ENCODE measurements around the gene ARHGAP45. TPM values are rescaled to one million over a fixed set of nuclear protein-coding genes. Genes with fewer than 3 reads are reported as not detected.
A peak's percentile ranks its signal among the peaks of the same experiment; 100 is the strongest.

ARHGAP45 gene
- total RNA-seq, 3 donors from 2014 or later (not counting 1 experiment from before 2014, with no cell fraction given) = 535 to 601 (median 560) TPM

GRCh38 chr19:1081301-1082164, 14.6 kb downstream of the ARHGAP45 start:
- Mint-ChIP-seq H3K27me3 (ENCODE audit: low read depth in 2 of 2) (no peaks in the 10 kb centered on the region), H3K4me3 (no peak overlapping the region), H3K36me3 (no peaks in the 10 kb centered on the region), H3K9me3 (no peaks in the 10 kb centered on the region), H3K4me1 (peaks cover 12 to 20% of the 10 kb centered on the region in 2 donors), H3K27ac (peak overlapping the region in 1 of 2 donors; percentile 57)
- 96% methylated on average over 58 of the region's 58 CpGs for WGBS (ENCODE audit: insufficient coverage)
- Histone ChIP-seq H3K4me1 (ENCODE audit: control insufficient read depth, insufficient read depth, low read length) (peaks cover 69% of the 10 kb centered on the region), H3K36me3 (ENCODE audit: control insufficient read depth, insufficient read depth, low read length) (peaks cover 82% of the 10 kb centered on the region), H3K27me3 (ENCODE audit: control insufficient read depth, insufficient read depth, low read length) (no peaks in the 10 kb centered on the region), H3K4me3 (ENCODE audit: low read length) (no peak overlapping the region), H3K27ac (ENCODE audit: low read length) (no peak overlapping the region), H3K9me3 (ENCODE audit: control insufficient read depth, insufficient read depth, low read length) (no peaks in the 10 kb centered on the region)
- no peak for ATAC-seq
- DNase-seq = peak in 1 of 2 donors; percentile 23
- no peak for TF ChIP-seq CTCF (IDR thresholded peaks at IDR 0.05)
- intact Hi-C loops (cut with micrococcal nuclease) = no loop called here

GRCh38 chr19:1082165-1082927, 15.4 kb downstream of the ARHGAP45 start:
- Histone ChIP-seq H3K4me1 (ENCODE audit: control insufficient read depth, insufficient read depth, low read length) (peaks cover 69% of the 10 kb centered on the region), H3K36me3 (ENCODE audit: control insufficient read depth, insufficient read depth, low read length) (peaks cover 87% of the 10 kb centered on the region), H3K27me3 (ENCODE audit: control insufficient read depth, insufficient read depth, low read length) (no peaks in the 10 kb centered on the region), H3K4me3 (ENCODE audit: low read length) (no peak overlapping the region), H3K9me3 (ENCODE audit: control insufficient read depth, insufficient read depth, low read length) (no peaks in the 10 kb centered on the region), H3K27ac (ENCODE audit: low read length) (peak overlapping the region; percentile 8)
- Mint-ChIP-seq H3K4me3 (no peak overlapping the region), H3K27ac (no peak overlapping the region), H3K36me3 (no peaks in the 10 kb centered on the region), H3K4me1 (peaks cover 6 to 14% of the 10 kb centered on the region in 2 donors), H3K9me3 (no peaks in the 10 kb centered on the region), H3K27me3 (ENCODE audit: low read depth in 2 of 2) (no peaks in the 10 kb centered on the region)
- 76% methylated on average over 51 of the region's 51 CpGs for WGBS (ENCODE audit: insufficient coverage)
- peak in 1 of 2 donors; percentile 93 for DNase-seq
- intact Hi-C loops (cut with micrococcal nuclease) = no loop called here
- peak; percentile 41 to 67 (median 43) for ATAC-seq
- TF ChIP-seq CTCF (IDR thresholded peaks at IDR 0.05) = no peak

- Histone ChIP-seq H3K4me3 (ENCODE audit: low read length) (no peak overlapping the region), H3K27ac (ENCODE audit: low read length) (no peak overlapping the region), H3K36me3 (ENCODE audit: control insufficient read depth, insufficient read depth, low read length) (peaks cover 87% of the 10 kb centered on the region), H3K4me1 (ENCODE audit: control insufficient read depth, insufficient read depth, low read length) (peaks cover 69% of the 10 kb centered on the region), H3K9me3 (ENCODE audit: control insufficient read depth, insufficient read depth, low read length) (no peaks in the 10 kb centered on the region), H3K27me3 (ENCODE audit: control insufficient read depth, insufficient read depth, low read length) (no peaks in the 10 kb centered on the region)
- peak overlapping the region; percentile 9 to 29 for H3K27ac Mint-ChIP-seq
- no peaks in the 10 kb centered on the region for H3K36me3 Mint-ChIP-seq
- intact Hi-C loops (cut with micrococcal nuclease) = no loop called here
- no peak for DNase-seq
- WGBS (ENCODE audit: insufficient coverage) = 94% methylated on average over 59 of the region's 59 CpGs
- TF ChIP-seq CTCF (IDR thresholded peaks at IDR 0.05) = no peak
- H3K9me3 Mint-ChIP-seq = no peaks in the 10 kb centered on the region
- no peak overlapping the region for H3K4me3 Mint-ChIP-seq
- H3K4me1 Mint-ChIP-seq = peaks cover 14 to 22% of the 10 kb centered on the region in 2 donors
- no peaks in the 10 kb centered on the region for H3K27me3 Mint-ChIP-seq (ENCODE audit: low read depth in 2 of 2)
- no peak for ATAC-seq
Measured at GRCh38 chr19:1082928-1083816, 16.2 kb downstream of the ARHGAP45 start.
